Sigmoid colon (tissue), 7 donors: ENCODE measurements around the gene VWA3B. TPM values are rescaled to one million over a fixed set of nuclear protein-coding genes. Genes with fewer than 3 reads are reported as not detected.

Source experiments
- DNase-seq: peaks from one replicate; pipeline ENCODE4 v3.0.0-alpha.2; 2019
- H3K27ac ChIP-seq, 4 donors: fragments of 200-600 bp; sonication (generic); one replicate each; pipeline ENCODE4 v1.5.1; 2016 to 2019; ENCODE audit warnings: mild to moderate bottlenecking in 1 of 4
- H3K27me3 ChIP-seq, 3 donors: fragments of 200-600 bp; sonication (generic); one replicate each; pipeline ENCODE4 v1.5.1; 2019; ENCODE audit warnings: mild to moderate bottlenecking in 1 of 3
- H3K36me3 ChIP-seq, 4 donors: fragments of 200-600 bp; sonication (generic); one replicate each; pipeline ENCODE4 v1.5.1; 2016 to 2019
- H3K4me1 ChIP-seq, 4 donors: fragments of 200-600 bp; sonication (generic); one replicate each; pipeline ENCODE4 v1.5.1; 2017 to 2019
- H3K4me3 ChIP-seq, 4 donors: fragments of 200-600 bp; sonication (generic); one replicate each; pipeline ENCODE4 v1.5.1; 2017 to 2019; ENCODE audit warnings: mild to moderate bottlenecking in 2 of 4, moderate library complexity in 1 of 4
- H3K9me3 ChIP-seq, 4 donors: fragments of 200-600 bp in 3 of 4; sonication (generic) in 3 of 4; one replicate each; pipeline versions ENCODE4 v1.5.1 to v1.6.1; 2013 to 2019
- CTCF ChIP-seq, 4 experiments: fragments of 450-650 bp in 3 of 4; fragments of 200-600 bp in 1 of 4; IDR thresholded peaks; one replicate each; pipeline ENCODE4 v1.5.1; 2016 to 2019; ENCODE audit warnings: antibody characterized with exemption in 4 of 4, mild to moderate bottlenecking in 3 of 4, moderate library complexity in 2 of 4
- EP300 ChIP-seq, 4 donors: sonication (generic); formaldehyde crosslinking; IDR thresholded peaks; one replicate each; pipeline ENCODE4 v1.6.1; 2017; ENCODE audit warnings: antibody characterized with exemption in 4 of 4
- POLR2A ChIP-seq, 2 donors: fragments of 450-650 bp; IDR thresholded peaks; one replicate each; pipeline ENCODE4 v1.6.1; 2016; ENCODE audit warnings: antibody characterized with exemption in 2 of 2, mild to moderate bottlenecking in 2 of 2, moderate library complexity in 2 of 2
- POLR2AphosphoS5 ChIP-seq, 4 donors: sonication (generic); formaldehyde crosslinking; IDR thresholded peaks; one replicate each; pipeline ENCODE4 v1.6.1; 2017; ENCODE audit warnings: antibody characterized with exemption in 4 of 4
- WGBS, 2 donors: extraction: QIAGEN DNeasy Blood & Tissue Kit; methylation state at CpG; one replicate each; pipeline ENCODE4 v1.1.7; 2013; 5-methylcytosine and 5-hydroxymethylcytosine counted together
- intact Hi-C: fragments of 100-400 bp; cut with DNase I; formaldehyde crosslinking; loops from one replicate; pipeline ENCODE4 v1.15.1; 2023
- polyA plus RNA-seq, 3 donors: library from polyadenylated mRNA; stranded (reverse); fragments of 200-250 nt; gene quantifications; one replicate each; pipeline ENCODE4 v1.2.3, GENCODE V29; 2013
- total RNA-seq, 4 donors: library from RNA; depleted of rRNA; stranded (reverse); fragments of >200 nt; gene quantifications; one replicate each; pipeline ENCODE4 v1.1.0, GENCODE V29; 2016
- donor health status: healthy with polysubstance abuse.
- donor health status: Bipolar disorder and iron deficiency.
- donor health status: healthy.

Gene VWA3B
- total and polyA plus RNA-seq, 7 donors: 0.55 to 1.4 (median 1.2) TPM; not detected in 3

DNA sequence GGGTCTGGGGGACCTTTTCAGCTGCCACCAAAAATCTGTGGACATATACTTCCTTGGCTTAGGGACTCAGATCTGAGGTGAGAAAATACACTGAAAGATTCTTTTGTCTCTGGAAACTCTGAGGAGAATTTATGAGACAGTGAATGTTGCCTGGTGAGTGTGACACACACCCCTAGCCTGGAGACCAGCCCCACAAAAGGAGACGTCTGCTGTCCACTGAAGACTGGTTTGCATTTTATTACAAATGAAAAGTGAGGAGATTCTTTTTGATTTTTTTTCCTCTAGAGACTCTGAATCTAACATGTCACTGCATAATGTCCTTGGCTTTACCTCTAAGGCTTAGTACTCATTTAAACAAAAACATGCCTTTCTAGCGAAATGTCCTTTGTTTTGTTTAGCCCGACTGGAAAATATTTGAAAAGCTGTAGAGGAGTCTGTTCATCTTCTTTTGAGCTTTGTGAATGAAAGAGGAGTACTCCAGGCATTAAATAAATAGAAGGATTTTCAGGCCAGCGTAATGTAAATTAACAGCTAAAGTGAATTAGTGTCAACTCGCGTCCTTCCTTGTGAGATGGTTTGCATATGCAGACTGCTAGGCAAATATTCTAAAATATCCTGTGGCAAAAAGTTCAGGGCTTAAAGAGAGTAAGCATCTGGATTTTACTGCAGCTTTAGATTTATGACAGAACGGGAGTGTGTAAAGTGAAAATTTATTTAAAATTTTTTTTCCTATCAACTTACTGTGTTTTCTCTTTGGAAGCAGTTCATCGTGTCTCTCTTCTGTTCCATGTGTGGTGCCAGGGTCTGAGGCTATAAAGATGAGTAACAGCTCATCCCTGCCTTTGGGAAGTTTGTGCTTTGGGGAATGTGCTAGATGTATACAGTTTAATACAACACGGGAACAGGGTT, 125.4 kb downstream of the VWA3B start:
- no peaks in the 10 kb centered on the region for H3K9me3 ChIP-seq
- WGBS, 2 donors: 63 to 67% methylated on average over 9 of the region's 9 CpGs
- peaks cover 0 to 20% (median 18%) of the 10 kb centered on the region in 4 donors for H3K4me1 ChIP-seq
- H3K36me3 ChIP-seq: no peaks in the 10 kb centered on the region
- peak overlapping the region in 3 of 4 donors; percentile 62 to 80 (median 71) for H3K27ac ChIP-seq
- intact Hi-C loops: loop anchor here (2.0 kb wide), 1 partner anchor 218 kb away; the partner anchor contains the start of gene TMEM131
- no peaks in the 10 kb centered on the region for H3K27me3 ChIP-seq
- H3K4me3 ChIP-seq: no peak overlapping the region
- no peak for TF ChIP-seq POLR2A (IDR thresholded peaks at IDR 0.05)
- TF ChIP-seq POLR2AphosphoS5 (IDR thresholded peaks at IDR 0.05): peak; percentile 58 to 87 (median 81)
- TF ChIP-seq CTCF (IDR thresholded peaks at IDR 0.05): no peak
- TF ChIP-seq EP300 (IDR thresholded peaks at IDR 0.05): peak in 3 of 4 donors; percentile 28 to 59 (median 39)
- DNase-seq: no peak

- intact Hi-C loops: no loop called here
- WGBS, 2 donors: 75 to 80% methylated on average over 4 of the region's 4 CpGs
These were observed 129.6 kb downstream of the VWA3B start for GRCh38 chr2:98216616-98217015.

GRCh38 chr2:98219152-98219551, 132.2 kb downstream of the VWA3B start:
- Histone ChIP-seq H3K4me3 (no peak overlapping the region), H3K27me3 (no peaks in the 10 kb centered on the region), H3K9me3 (peaks cover 0 to 4% (median 0%) of the 10 kb centered on the region in 4 donors), H3K27ac (no peak overlapping the region), H3K36me3 (no peaks in the 10 kb centered on the region), H3K4me1 (no peaks in the 10 kb centered on the region)
- WGBS, 2 donors: 93 to 98% methylated on average over 3 of the region's 3 CpGs
- TF ChIP-seq CTCF (IDR thresholded peaks at IDR 0.05) (no peak), POLR2A (IDR thresholded peaks at IDR 0.05) (no peak)
- intact Hi-C loops: no loop called here
- DNase-seq: no peak

More at GRCh38 chr2:98216616-98217015, 129.6 kb downstream of the VWA3B start:
- no peaks in the 10 kb centered on the region for H3K27me3 ChIP-seq
- H3K4me1 ChIP-seq: peaks cover 0 to 16% (median 16%) of the 10 kb centered on the region in 4 donors
- H3K36me3 ChIP-seq: no peaks in the 10 kb centered on the region
- TF ChIP-seq POLR2AphosphoS5 (IDR thresholded peaks at IDR 0.05) (no peak), CTCF (IDR thresholded peaks at IDR 0.05) (no peak), EP300 (IDR thresholded peaks at IDR 0.05) (no peak), POLR2A (IDR thresholded peaks at IDR 0.05) (no peak)
- DNase-seq: no peak
- H3K4me3 ChIP-seq: no peak overlapping the region
- peaks cover 0 to 4% (median 0%) of the 10 kb centered on the region in 4 donors for H3K9me3 ChIP-seq
- H3K27ac ChIP-seq: no peak overlapping the region

DNA sequence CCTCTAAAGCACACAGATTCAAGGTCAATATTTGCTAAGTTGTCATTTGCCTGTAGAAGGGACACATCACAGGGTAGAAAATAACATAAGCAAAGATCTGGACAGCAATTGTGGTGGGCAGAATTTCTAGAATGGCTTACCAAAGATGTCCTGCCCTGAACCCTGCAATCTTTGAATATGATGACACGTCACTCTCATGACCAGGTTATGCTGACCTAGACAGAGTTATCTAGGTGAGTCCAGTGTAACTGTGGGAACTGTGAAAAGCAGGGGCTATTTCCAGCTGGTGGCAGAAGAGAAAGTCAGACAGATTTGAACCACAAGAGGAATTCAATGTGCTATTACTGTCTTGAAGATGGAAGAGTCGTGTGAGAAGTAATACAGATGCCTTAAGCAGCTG, 147.0 kb downstream of the VWA3B start:
- intact Hi-C loops: no loop called here
- Histone ChIP-seq H3K27me3 (no peaks in the 10 kb centered on the region), H3K9me3 (no peaks in the 10 kb centered on the region), H3K36me3 (no peaks in the 10 kb centered on the region), H3K4me1 (no peaks in the 10 kb centered on the region), H3K27ac (no peak overlapping the region), H3K4me3 (no peak overlapping the region)
- 56 to 87% methylated on average over 2 of the region's 2 CpGs for WGBS, 2 donors
- DNase-seq: no peak
- no peak for TF ChIP-seq EP300 (IDR thresholded peaks at IDR 0.05)
- no peak for TF ChIP-seq CTCF (IDR thresholded peaks at IDR 0.05)
- TF ChIP-seq POLR2A (IDR thresholded peaks at IDR 0.05): no peak
- no peak for TF ChIP-seq POLR2AphosphoS5 (IDR thresholded peaks at IDR 0.05)
